H9 (cell line): Measurements from ENCODE around the gene PARP9. TPM values are rescaled to one million over a fixed set of nuclear protein-coding genes. Genes with fewer than 3 reads are reported as not detected.
A peak's percentile ranks its signal among the peaks of the same experiment; 100 is the strongest.

ENCODE experiments used
- DNase-seq: peaks from one replicate; pipeline ENCODE4 v3.0.0-alpha.2; 2017
- H2AFZ ChIP-seq: one replicate; pipeline ENCODE4 v1.6.1; 2013; ENCODE audit warnings: mild to moderate bottlenecking, low read length, control low read depth, moderate library complexity
- H2AK5ac ChIP-seq: 2 replicates; pipeline ENCODE4 v1.6.1; 2013; ENCODE audit warnings: low read length, control low read depth, mixed read lengths; ENCODE audit not compliant: insufficient read length
- H2BK120ac ChIP-seq: one replicate; pipeline ENCODE4 v1.6.1; 2013; ENCODE audit warnings: low read depth, mild to moderate bottlenecking, low read length, control low read depth, inconsistent platforms; ENCODE audit not compliant: poor library complexity, severe bottlenecking
- H2BK12ac ChIP-seq: 2 replicates; pipeline ENCODE4 v1.6.1; 2013; ENCODE audit warnings: low read length, control low read depth, mixed read lengths, low read depth; ENCODE audit not compliant: insufficient read length
- H2BK15ac ChIP-seq: 2 replicates; pipeline ENCODE4 v1.6.1; 2013; ENCODE audit warnings: low read depth, low read length, control low read depth
- H2BK20ac ChIP-seq: one replicate; pipeline ENCODE4 v1.6.1; 2013; ENCODE audit warnings: low read depth, mild to moderate bottlenecking, low read length, control low read depth, inconsistent platforms; ENCODE audit not compliant: poor library complexity, severe bottlenecking
- H2BK5ac ChIP-seq: 2 replicates; pipeline ENCODE4 v1.6.1; 2013; ENCODE audit warnings: low read length, control low read depth, mixed read lengths; ENCODE audit not compliant: insufficient read length
- H3K14ac ChIP-seq: 2 replicates; pipeline ENCODE4 v1.6.1; 2013; ENCODE audit warnings: low read length, control low read depth; ENCODE audit not compliant: insufficient read depth
- H3K18ac ChIP-seq: 2 replicates; pipeline ENCODE4 v1.6.1; 2013; ENCODE audit warnings: low read depth, mild to moderate bottlenecking, mixed read lengths, low read length, control low read depth; ENCODE audit not compliant: insufficient read length
- H3K23ac ChIP-seq: 2 replicates; pipeline ENCODE4 v1.6.1; 2013; ENCODE audit warnings: low read length, control low read depth, mixed read lengths, low read depth; ENCODE audit not compliant: insufficient read length
- H3K23me2 ChIP-seq: 2 replicates; pipeline ENCODE4 v1.6.1; 2013; ENCODE audit warnings: low read depth, mild to moderate bottlenecking, mixed read lengths, low read length, control low read depth; ENCODE audit not compliant: insufficient read length, poor library complexity, severe bottlenecking
- H3K27ac ChIP-seq: 2 replicates; pipeline ENCODE4 v1.5.1; 2013; ENCODE audit warnings: low read length, control low read depth, mixed read lengths, low read depth; ENCODE audit not compliant: insufficient read length
- H3K27me3 ChIP-seq: 2 replicates; pipeline ENCODE4 v1.6.1; 2013; ENCODE audit warnings: low read length, control low read depth, inconsistent platforms; ENCODE audit not compliant: insufficient read depth
- H3K4ac ChIP-seq: 2 replicates; pipeline ENCODE4 v1.6.1; 2013; ENCODE audit warnings: low read depth, mild to moderate bottlenecking, control low read depth, inconsistent platforms, low read length, moderate library complexity
- H3K4me1 ChIP-seq: 2 replicates; pipeline ENCODE4 v1.6.1; 2013; ENCODE audit warnings: low read length, control low read depth, inconsistent platforms; ENCODE audit not compliant: insufficient read depth
- H3K4me2 ChIP-seq: 2 replicates; pipeline ENCODE4 v1.6.1; 2013; ENCODE audit warnings: low read length, control low read depth, mixed read lengths; ENCODE audit not compliant: insufficient read length, insufficient read depth
- H3K56ac ChIP-seq: 2 replicates; pipeline ENCODE4 v1.6.1; 2013; ENCODE audit warnings: low read depth, mild to moderate bottlenecking, mixed read lengths, low read length, control low read depth; ENCODE audit not compliant: insufficient read length
- H3K79me1 ChIP-seq: 2 replicates; pipeline ENCODE4 v1.6.1; 2013; ENCODE audit warnings: low read depth, mild to moderate bottlenecking, moderate library complexity, low read length, control low read depth, inconsistent platforms; ENCODE audit not compliant: insufficient read depth, poor library complexity, severe bottlenecking
- H3K79me2 ChIP-seq: 2 replicates; pipeline ENCODE4 v1.6.1; 2013; ENCODE audit warnings: low read length, control low read depth, inconsistent platforms; ENCODE audit not compliant: insufficient read depth
- H3K9ac ChIP-seq: 2 replicates; pipeline ENCODE4 v1.6.1; 2013; ENCODE audit warnings: low read length, control low read depth, mixed read lengths; ENCODE audit not compliant: insufficient read length; ENCODE audit errors: extremely low read depth
- H3K9me3 ChIP-seq: one replicate; pipeline ENCODE4 v1.6.1; 2013; ENCODE audit warnings: low read depth, low read length, inconsistent platforms; ENCODE audit not compliant: control insufficient read depth
- H3T11ph ChIP-seq: one replicate; pipeline ENCODE4 v1.6.1; 2013; ENCODE audit warnings: mild to moderate bottlenecking, low read length, control low read depth, inconsistent platforms
- H4K20me1 ChIP-seq: one replicate; pipeline ENCODE4 v1.6.1; 2013; ENCODE audit not compliant: control insufficient read depth, insufficient read length, insufficient read depth
- H4K5ac ChIP-seq: 2 replicates; pipeline ENCODE4 v1.6.1; 2013; ENCODE audit warnings: low read depth, mild to moderate bottlenecking, mixed read lengths, low read length, control low read depth; ENCODE audit not compliant: insufficient read length
- H4K8ac ChIP-seq: replicated peaks from 2 replicates; pipeline ENCODE4 v1.6.1; 2013; ENCODE audit warnings: low read length, control low read depth, mixed read lengths, low read depth; ENCODE audit not compliant: insufficient read length
- H4K91ac ChIP-seq: 2 replicates; pipeline ENCODE4 v1.6.1; 2013; ENCODE audit warnings: low read depth, mild to moderate bottlenecking, moderate library complexity, mixed read lengths, low read length, control low read depth; ENCODE audit not compliant: insufficient read length
- H3K27ac Mint-ChIP-seq, 3 experiments: 2 replicates in 2 of 3; 3 replicates in 1 of 3; pipeline ENCODE4 v1.8.0; 2020 to 2021; ENCODE audit warnings: mixed read lengths in 3 of 3, mild to moderate bottlenecking in 1 of 3, moderate library complexity in 1 of 3
- H3K27me3 Mint-ChIP-seq: 2 replicates; pipeline ENCODE4 v1.8.0; 2021; ENCODE audit warnings: low read depth, mild to moderate bottlenecking, moderate library complexity, mixed read lengths
- H3K36me3 Mint-ChIP-seq, 3 experiments: 2 replicates in 2 of 3; 3 replicates in 1 of 3; pipeline ENCODE4 v1.8.0; 2020 to 2021; ENCODE audit warnings: low read depth in 3 of 3, mixed read lengths in 3 of 3; ENCODE audit not compliant: insufficient read depth in 1 of 3
- H3K4me1 Mint-ChIP-seq, 2 experiments: 2 replicates each; pipeline ENCODE4 v1.8.0; 2020; ENCODE audit warnings: mixed read lengths in 2 of 2
- H3K4me3 Mint-ChIP-seq, 2 experiments: 2 replicates in 1 of 2; 3 replicates in 1 of 2; pipeline ENCODE4 v1.8.0; 2020 to 2021; ENCODE audit warnings: mild to moderate bottlenecking in 2 of 2, mixed read lengths in 2 of 2, moderate library complexity in 1 of 2
- H3K9me3 Mint-ChIP-seq, 2 experiments: 2 replicates in 1 of 2; 3 replicates in 1 of 2; pipeline ENCODE4 v1.8.0; 2020; ENCODE audit warnings: mild to moderate bottlenecking in 2 of 2, mixed read lengths in 2 of 2, moderate library complexity in 1 of 2
- CTCF ChIP-seq: fragments of 200-600 bp; sonication (generic); conservative IDR thresholded peaks from 3 replicates; pipeline ENCODE4 v1.8.0; 2021; ENCODE audit warnings: antibody characterized with exemption, mild to moderate bottlenecking
- WGBS: extraction: QIAGEN DNeasy Blood & Tissue Kit; methylation state at CpG from one replicate; pipeline ENCODE4 v1.1.7; 2013; ENCODE audit warnings: missing lambda C conversion rate, low lambda C conversion rate, mixed read lengths; ENCODE audit not compliant: insufficient read length; ENCODE audit errors: extremely low coverage; 5-methylcytosine and 5-hydroxymethylcytosine counted together
- total RNA-seq: library from RNA; stranded (reverse); gene quantifications from 2 replicates; pipeline ENCODE4 v1.2.1, GENCODE V29; 2021

The PARP9 gene
- total RNA-seq, 1 experiment from 2014 or later: 3.4 TPM

- Mint-ChIP-seq H3K27me3 (peaks cover 3% of the 10 kb centered on the region; the same call in 1 of the 2 replicates), H3K9me3 (no peaks in the 10 kb centered on the region), H3K27ac (peak overlapping the region in 1 of 3 experiments; percentile 16; a peak in 1 of 7 replicates), H3K4me3 (peak overlapping the region; percentile 71 to 81), H3K36me3 (no peaks in the 10 kb centered on the region; a peak in 2 of 7 replicates), H3K4me1 (peaks cover 17 to 28% of the 10 kb centered on the region in 2 experiments)
- Histone ChIP-seq H3K79me2 (no peaks in the 10 kb centered on the region), H3K4ac (no peak overlapping the region), H3K23ac (no peak overlapping the region), H4K20me1 (no peaks in the 10 kb centered on the region), H2BK5ac (no peak overlapping the region), H3K79me1 (no peaks in the 10 kb centered on the region), H2AFZ (peak overlapping the region; percentile 25), H2AK5ac (no peak overlapping the region), H4K91ac (no peak overlapping the region), H3K9ac (no peak overlapping the region), H3K23me2 (no peaks in the 10 kb centered on the region), H2BK15ac (no peak overlapping the region), H3K9me3 (no peaks in the 10 kb centered on the region), H3K4me1 (peaks cover 9% of the 10 kb centered on the region), H3T11ph (no peak overlapping the region), H2BK12ac (no peak overlapping the region), H3K27ac (no peak overlapping the region), H2BK20ac (no peak overlapping the region), H4K8ac (no peak overlapping the region), H3K56ac (no peak overlapping the region), H3K4me2 (peak overlapping the region; percentile 58), H3K18ac (no peak overlapping the region), H3K27me3 (no peaks in the 10 kb centered on the region), H2BK120ac (no peak overlapping the region), H3K14ac (no peak overlapping the region), H4K5ac (no peak overlapping the region)
- no CpG with 5 or more reads among the region's 5 CpGs for WGBS
- DNase-seq: no peak
- TF ChIP-seq CTCF: no peak
Measured at GRCh38 chr3:122562923-122563716, 980 bp downstream of the PARP9 start.
